HG02759 (cell line): ENCODE data around the gene MAP1B.

ENCODE experiments used
- ATAC-seq: cut with Tn5 transposase; IDR thresholded peaks from one replicate; pipeline ENCODE4 v1.9.1; 2021; ENCODE audit warnings: mild to moderate bottlenecking, moderate library complexity; ENCODE audit not compliant: unreplicated experiment

Gene MAP1B

DNA sequence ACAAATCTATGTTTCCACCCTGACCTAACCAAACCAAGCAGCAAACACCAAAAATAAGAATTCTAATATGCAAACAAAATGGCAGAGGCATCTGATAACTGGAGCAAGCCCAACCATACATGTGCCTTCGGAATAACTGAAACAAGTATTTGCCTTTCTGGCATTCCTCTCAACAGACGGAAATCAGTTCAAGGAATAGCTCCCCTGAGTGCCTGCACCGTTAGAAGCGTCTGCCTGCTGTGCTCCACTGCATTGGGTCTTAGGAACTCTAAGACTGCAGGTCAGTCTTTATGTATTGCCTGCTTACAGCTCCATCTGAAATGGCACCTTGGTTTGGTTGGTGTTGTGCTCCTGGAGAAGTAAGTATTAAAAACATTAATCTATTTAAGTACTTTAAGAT is 114.3 kb downstream of the MAP1B start:
- ATAC-seq = no peak

- ATAC-seq = no peak
Measured at GRCh38 chr5:72222521-72222920, 115.2 kb downstream of the MAP1B start.

DNA sequence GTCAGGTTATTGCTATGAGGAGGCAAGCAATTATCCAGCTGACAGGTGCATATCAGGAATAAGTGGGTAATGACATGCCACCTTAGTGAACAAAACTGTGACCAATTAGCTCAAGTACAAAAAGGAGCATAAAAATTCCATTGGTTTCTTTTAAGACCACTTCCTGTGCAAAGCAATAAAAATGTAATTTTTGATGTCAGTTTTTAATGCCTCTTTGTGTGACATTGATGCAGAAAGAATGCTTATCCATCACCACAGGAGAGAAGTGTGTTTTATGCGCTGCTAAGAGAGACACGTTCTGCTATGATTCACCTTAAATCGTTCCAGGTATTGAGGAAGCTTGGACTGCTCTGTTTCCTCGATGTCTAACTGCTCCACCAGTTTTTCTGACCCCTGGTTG is 116.1 kb downstream of the MAP1B start:
- ATAC-seq = no peak

GRCh38 chr5:72224946-72225463 is 117.7 kb downstream of the MAP1B start:
- no peak for ATAC-seq

DNA sequence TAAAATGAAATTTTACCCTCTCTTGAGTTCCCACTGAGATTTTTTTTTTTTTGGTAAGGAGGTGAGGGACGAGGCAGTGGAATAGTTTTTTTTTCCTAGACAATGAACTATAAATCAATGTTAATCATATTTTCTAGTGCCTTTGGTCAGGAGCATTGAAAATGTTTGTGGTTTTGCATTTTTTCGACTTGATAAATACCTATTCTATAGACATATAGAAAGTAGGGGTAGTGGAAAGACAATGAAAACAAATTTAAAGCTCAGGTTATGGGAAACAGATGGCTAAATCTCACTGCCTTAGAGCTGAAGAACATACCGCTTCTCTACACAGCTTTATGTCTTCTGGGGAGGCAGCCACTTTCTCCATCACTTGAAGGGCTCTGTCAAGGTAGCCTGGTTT is 118.5 kb downstream of the MAP1B start:
- ATAC-seq = no peak

DNA sequence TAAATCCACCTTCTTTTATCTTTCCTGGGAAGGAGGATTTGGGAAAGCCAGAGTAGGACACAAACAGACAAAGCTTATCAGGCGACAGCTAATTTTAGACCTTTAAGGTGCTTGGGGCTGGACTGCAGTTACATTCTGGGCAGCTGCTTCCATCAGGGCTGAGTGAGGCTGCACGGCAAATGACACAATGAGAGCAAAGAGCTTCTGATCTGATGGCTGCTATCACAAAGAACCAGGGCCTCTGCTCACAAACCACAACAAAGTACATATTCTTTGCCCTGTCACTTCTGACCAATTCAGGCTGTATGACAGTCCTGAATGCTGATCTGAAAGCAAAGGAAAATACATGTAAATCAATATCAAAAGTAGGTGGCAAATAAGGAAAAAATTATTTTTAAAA is 119.7 kb downstream of the MAP1B start:
- ATAC-seq = no peak

GRCh38 chr5:72228960-72229359 is 121.7 kb downstream of the MAP1B start:
- no peak for ATAC-seq

GRCh38 chr5:72231991-72232703 is 124.9 kb downstream of the MAP1B start:
- no peak for ATAC-seq

GRCh38 chr5:72232838-72233237 is 125.6 kb downstream of the MAP1B start:
- ATAC-seq = no peak

GRCh38 chr5:72233835-72234234 is 126.6 kb downstream of the MAP1B start:
- ATAC-seq = no peak

- ATAC-seq = peak; percentile 72
Measured at GRCh38 chr5:72234265-72234700, 127.0 kb downstream of the MAP1B start.

DNA sequence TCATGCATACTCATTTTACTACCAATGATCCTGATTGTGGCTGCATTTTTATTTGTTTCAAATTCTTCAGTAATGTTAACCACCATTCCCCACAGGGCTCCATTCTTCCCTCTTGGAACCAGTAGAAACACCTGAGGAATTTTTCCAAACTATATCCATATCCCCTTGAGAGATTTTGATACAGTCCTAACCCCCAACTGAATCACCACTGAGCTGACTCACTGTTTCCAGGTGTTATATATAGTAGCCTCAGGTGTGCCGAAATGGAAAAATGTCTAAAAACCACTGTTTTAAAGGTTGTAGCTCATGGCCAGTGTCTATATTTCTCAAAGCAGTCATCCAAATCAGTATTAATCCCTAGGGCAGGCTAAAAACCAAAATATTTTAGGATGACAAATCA is 127.6 kb downstream of the MAP1B start:
- ATAC-seq = no peak

DNA sequence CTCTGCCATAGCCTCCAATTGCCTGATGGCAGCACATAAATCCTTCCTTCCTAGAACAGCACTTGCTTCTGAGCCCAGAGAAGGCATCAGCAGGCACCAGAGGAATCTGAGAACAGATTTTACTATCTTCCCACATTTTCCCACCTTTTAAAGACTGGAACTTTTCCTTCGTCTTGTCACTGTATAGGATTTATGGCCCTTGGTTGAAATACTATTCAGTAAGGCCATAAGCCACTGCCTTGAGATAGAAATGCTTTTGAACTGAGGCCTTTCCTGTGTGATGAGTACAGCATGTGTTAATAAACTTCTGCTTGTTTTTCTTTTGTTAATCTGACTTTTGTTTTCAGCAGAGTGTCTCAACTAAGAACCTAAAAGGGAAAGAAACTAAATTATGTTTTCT is 128.4 kb downstream of the MAP1B start:
- no peak for ATAC-seq

DNA sequence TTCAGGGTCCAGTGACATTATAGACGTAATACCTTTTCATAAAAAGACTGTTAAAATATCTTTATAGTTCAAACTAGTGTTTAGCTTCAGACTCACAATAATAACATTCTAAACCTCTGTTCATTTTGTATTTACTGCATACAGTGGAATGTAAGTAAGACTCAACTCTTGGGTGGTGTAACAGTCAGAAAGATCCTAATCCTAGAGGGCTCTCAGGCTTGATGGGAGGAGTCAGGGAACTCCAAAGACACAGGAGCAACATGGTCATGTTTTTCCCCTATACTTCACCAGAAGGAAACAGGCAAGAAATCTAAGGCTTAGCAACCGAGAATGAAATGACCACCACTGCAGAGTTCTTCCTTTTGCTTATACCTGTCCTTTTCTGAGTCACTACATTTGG is 130.1 kb downstream of the MAP1B start:
- no peak for ATAC-seq

GRCh38 chr5:72237879-72238278 is 130.6 kb downstream of the MAP1B start:
- no peak for ATAC-seq

DNA sequence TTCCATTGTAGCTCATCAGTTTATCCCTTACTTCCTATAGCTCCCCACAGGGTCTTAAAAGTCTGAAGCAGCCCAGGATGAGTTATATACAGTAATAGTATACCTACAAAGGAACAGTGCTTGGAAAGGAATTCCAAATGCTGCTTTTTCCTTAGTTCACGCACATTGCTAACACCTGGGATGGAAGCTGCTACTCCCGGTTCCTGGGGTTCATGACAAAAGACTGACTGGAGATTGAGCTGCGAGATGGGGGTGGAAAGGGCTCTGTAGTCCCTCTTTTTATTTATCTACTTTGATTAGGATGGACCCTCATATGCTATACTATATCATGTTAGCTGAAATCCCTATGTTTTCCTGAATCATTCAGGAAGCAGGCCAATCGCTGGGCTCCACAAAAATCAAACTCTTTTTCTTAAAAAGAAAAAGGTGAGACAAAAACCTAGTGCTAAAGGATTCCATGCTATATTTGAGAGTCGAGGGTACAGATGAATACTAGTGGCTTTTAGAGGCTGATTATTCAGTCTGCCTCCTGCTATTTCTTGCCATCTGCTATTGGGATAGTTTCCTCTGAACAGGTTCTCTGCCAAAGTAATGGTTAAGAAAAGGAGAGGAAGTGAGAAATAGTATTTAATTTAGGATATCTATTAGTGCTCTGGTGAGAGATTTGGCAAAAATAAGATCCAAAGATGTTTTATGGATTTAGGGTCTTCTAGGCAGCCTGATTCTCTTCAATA is 131.6 kb downstream of the MAP1B start:
- no peak for ATAC-seq

GRCh38 chr5:72241346-72242003 is 134.2 kb downstream of the MAP1B start:
- no peak for ATAC-seq

DNA sequence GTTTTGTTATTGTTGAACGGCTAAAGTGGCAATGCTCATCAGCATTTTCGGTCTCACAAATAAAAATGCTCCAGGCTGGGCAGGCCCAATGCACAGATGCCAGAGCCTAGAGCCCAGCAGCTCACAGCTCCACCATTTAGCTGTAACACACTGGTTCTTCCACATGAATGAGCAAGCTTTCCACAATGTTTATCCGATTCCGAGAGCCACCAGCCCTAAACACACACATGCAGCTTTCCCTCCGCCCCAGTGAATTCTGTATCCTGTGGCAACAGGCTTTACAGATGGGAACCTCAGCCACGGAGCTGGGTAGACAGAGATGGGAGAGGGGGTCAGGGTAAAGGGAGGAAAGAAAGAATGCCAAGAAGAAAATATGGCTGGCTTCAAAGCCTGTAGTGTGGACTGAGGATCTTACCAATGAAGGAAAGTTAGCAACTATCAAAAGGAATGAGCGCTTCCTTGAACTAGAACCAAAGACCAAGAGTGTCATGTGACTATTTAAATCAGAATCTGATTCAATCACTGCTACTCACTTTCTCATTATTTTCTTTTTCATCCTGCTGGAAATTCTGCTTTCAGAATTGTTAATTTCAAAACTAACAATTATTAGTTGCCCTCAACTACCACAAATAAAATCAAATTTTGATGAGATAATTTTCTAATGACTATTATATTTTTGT is 135.7 kb downstream of the MAP1B start:
- ATAC-seq = no peak

DNA sequence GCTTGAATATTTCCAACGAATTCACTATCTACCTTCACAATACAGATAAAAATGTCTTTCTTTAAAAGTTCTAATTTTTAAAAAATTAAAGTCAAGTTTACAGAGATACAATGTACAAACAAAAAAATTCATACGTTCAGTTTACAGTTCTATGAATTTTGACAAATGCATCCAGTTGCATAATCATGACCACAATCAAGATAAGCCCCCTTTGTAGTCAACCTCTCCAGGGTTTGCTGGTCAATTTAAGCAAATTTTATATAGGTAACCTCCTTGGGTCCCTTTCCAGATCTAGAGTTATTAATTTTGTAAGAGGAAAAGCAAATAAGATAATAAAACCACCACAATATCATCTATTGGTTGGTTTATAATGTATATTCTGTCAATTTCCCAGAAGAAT is 136.4 kb downstream of the MAP1B start:
- ATAC-seq = no peak

- peak; percentile 83 for ATAC-seq
Measured at GRCh38 chr5:72244862-72245371, 137.6 kb downstream of the MAP1B start.

DNA sequence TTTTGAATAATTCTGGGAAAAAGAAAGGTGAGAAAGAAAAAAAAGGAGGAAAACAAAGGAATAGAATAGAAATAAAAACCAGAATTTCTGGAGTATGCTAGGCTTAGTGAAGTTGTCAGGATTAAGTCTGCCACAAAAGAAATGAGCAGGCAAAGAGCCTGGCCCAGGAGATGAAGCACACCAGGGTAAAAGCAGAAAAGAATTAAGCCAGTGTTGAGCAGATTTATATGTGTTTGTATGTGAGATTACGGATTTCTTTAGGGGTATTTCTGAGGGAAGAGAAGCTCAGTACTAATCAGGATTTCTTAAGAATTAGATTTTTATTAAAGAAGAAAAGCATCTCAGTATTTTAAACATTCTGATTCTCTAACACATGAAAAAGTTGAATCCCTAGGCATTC is 138.3 kb downstream of the MAP1B start:
- ATAC-seq = no peak
